DMS153 treated with DMSO at 0.1 percent for 48 hours (cell line): ENCODE results near the gene GTPBP10.
A peak's percentile ranks its signal among the peaks of the same experiment; 100 is the strongest.

Experiments used
- DNase-seq: peaks from one replicate; lab custom pipeline; 2025; ENCODE audit not compliant: unreplicated experiment; lab: John Stamatoyannopoulos, UW

GTPBP10 gene

GRCh38 chr7:90351987-90352386 lies 5.5 kb downstream of the GTPBP10 start:
- DNase-seq: no peak

GRCh38 chr7:90383422-90383821 lies 36.9 kb downstream of the GTPBP10 start:
- DNase-seq: no peak

GRCh38 chr7:90383861-90384260 lies 37.3 kb downstream of the GTPBP10 start:
- DNase-seq: no peak

GRCh38 chr7:90384433-90384832 lies 37.9 kb downstream of the GTPBP10 start:
- DNase-seq: no peak

- no peak for DNase-seq
These were observed 41.1 kb downstream of the GTPBP10 start for GRCh38 chr7:90387470-90388240.

GRCh38 chr7:90390926-90391325 lies 44.4 kb downstream of the GTPBP10 start:
- no peak for DNase-seq

- no peak for DNase-seq
These were observed 45.0 kb downstream of the GTPBP10 start for GRCh38 chr7:90391488-90391887.

GRCh38 chr7:90396420-90396819 lies 49.9 kb downstream of the GTPBP10 start:
- no peak for DNase-seq

GRCh38 chr7:90401989-90402388 lies 55.5 kb downstream of the GTPBP10 start:
- DNase-seq: peak; percentile 87

- no peak for DNase-seq
These were observed 56.3 kb downstream of the GTPBP10 start for GRCh38 chr7:90402785-90403173.

GRCh38 chr7:90403174-90404113 lies 56.9 kb downstream of the GTPBP10 start, which contains the start of gene CLDN12:
CLDN12 (plus strand) TSS chr7:90403461; CDS start chr7:90412677, 9,216 bp downstream.
- peak; percentile 86 for DNase-seq

GRCh38 chr7:90404777-90405176 lies 58.3 kb downstream of the GTPBP10 start:
- no peak for DNase-seq

- DNase-seq: no peak
These were observed 60.9 kb downstream of the GTPBP10 start for GRCh38 chr7:90407484-90407821.

GRCh38 chr7:90408142-90408541 lies 61.6 kb downstream of the GTPBP10 start:
- DNase-seq: no peak

- no peak for DNase-seq
These were observed 63.2 kb downstream of the GTPBP10 start for GRCh38 chr7:90409667-90410066.

- DNase-seq: peak; percentile 43
These were observed 65.0 kb downstream of the GTPBP10 start for GRCh38 chr7:90411510-90411909.

- DNase-seq: peak; percentile 26
These were observed 66.1 kb downstream of the GTPBP10 start for GRCh38 chr7:90412458-90413184.

GRCh38 chr7:90413185-90413528 lies 66.6 kb downstream of the GTPBP10 start:
- DNase-seq: no peak

GRCh38 chr7:90421651-90422050 lies 75.1 kb downstream of the GTPBP10 start:
- DNase-seq: no peak

GRCh38 chr7:90424720-90425119 lies 78.2 kb downstream of the GTPBP10 start:
- no peak for DNase-seq

GRCh38 chr7:90425376-90425775 lies 78.9 kb downstream of the GTPBP10 start:
- no peak for DNase-seq
